A549 (cell line): ENCODE data around the gene CCNB2. TPM values are rescaled to one million over a fixed set of nuclear protein-coding genes. Genes with fewer than 3 reads are reported as not detected.

Source experiments
- ATAC-seq, 2 experiments: fragments of 200-7000 bp in 1 of 2; fragments of >200 bp in 1 of 2; cut with Nextera tagmentation in 1 of 2; cut with Tn5 transposase in 1 of 2; 3 replicates each; pipeline versions ENCODE4 v1.8.0 to v1.9.1; 2018 to 2020; ENCODE audit warnings: mild to moderate bottlenecking in 1 of 2, moderate library complexity in 1 of 2
- CTCF ChIA-PET: fragments of 300-600 bp; sonication (Branson Sonifier 250); formaldehyde crosslinking; extraction: SDS; loops from one replicate; lab custom pipeline; 2021; ENCODE audit warnings: antibody characterized with exemption, inconsistent platforms; lab: Yijun Ruan, JAX
- POLR2A ChIA-PET: fragments of 350-600 bp; formaldehyde crosslinking; extraction: SDS; loops from one replicate; lab custom pipeline; 2021; ENCODE audit warnings: antibody characterized with exemption, inconsistent platforms; lab: Yijun Ruan, JAX
- DNase-seq, 2 experiments: peaks; one replicate each; pipeline versions ENCODE4 v3.0.0 to v3.0.0-alpha.2; 2011 to 2016; ENCODE audit warnings: low read depth in 1 of 2, low spot score in 1 of 2
- FAIRE-seq: peaks from 2 replicates; lab custom pipeline; 2011; peaks lifted over from hg19 to GRCh38; lab: Jason Lieb, UNC
- H3K27ac ChIP-seq, 2 experiments: fragments of >200 bp; sonication (Bioruptor Twin); formaldehyde crosslinking; 3 replicates each; pipeline ENCODE4 v1.5.1; 2016 to 2017
- H3K4me1 ChIP-seq: fragments of >200 bp; sonication (Bioruptor Twin); formaldehyde crosslinking; 3 replicates; pipeline ENCODE4 v1.6.1; 2016
- H3K4me2 ChIP-seq: fragments of >200 bp; sonication (Bioruptor Twin); formaldehyde crosslinking; 3 replicates; pipeline ENCODE4 v1.6.1; 2016
- H3K4me3 ChIP-seq: fragments of >200 bp; sonication (Bioruptor Twin); formaldehyde crosslinking; 3 replicates; pipeline ENCODE4 v1.5.1; 2016
- H3K9me3 ChIP-seq: fragments of >200 bp; sonication (Bioruptor Twin); formaldehyde crosslinking; 3 replicates; pipeline ENCODE4 v1.6.1; 2016
- CBX2 ChIP-seq: fragments of 200-600 bp; sonication (generic); IDR thresholded peaks from 2 replicates; pipeline ENCODE4 v1.6.1; 2016; ENCODE audit warnings: low read depth, mild to moderate bottlenecking, borderline replicate concordance
- CBX8 ChIP-seq: fragments of 200-600 bp; sonication (generic); IDR thresholded peaks from 2 replicates; pipeline ENCODE4 v1.6.1; 2016
- CHD2 ChIP-seq: fragments of 150-350 bp; IDR thresholded peaks from 2 replicates; pipeline ENCODE4 v1.6.1; 2014; ENCODE audit warnings: low read length; ENCODE audit not compliant: partially characterized antibody
- CHD4 ChIP-seq: fragments of 200-600 bp; sonication (generic); IDR thresholded peaks from 2 replicates; pipeline ENCODE4 v1.6.1; 2016; ENCODE audit warnings: antibody characterized with exemption, mild to moderate bottlenecking, borderline replicate concordance
- EHMT2 ChIP-seq: fragments of 200-600 bp; sonication (generic); IDR thresholded peaks from 2 replicates; pipeline ENCODE4 v1.6.1; 2016; ENCODE audit warnings: antibody characterized with exemption, low read depth, mild to moderate bottlenecking, moderate library complexity
- EP300 ChIP-seq, 2 experiments: fragments of >200 bp; sonication (Bioruptor Twin); formaldehyde crosslinking; IDR thresholded peaks; 2 replicates in 1 of 2; 3 replicates in 1 of 2; pipeline ENCODE4 v1.6.1; 2016 to 2017
- ESRRA ChIP-seq: fragments of 150-350 bp; IDR thresholded peaks from 2 replicates; pipeline ENCODE4 v1.6.1; 2014; ENCODE audit warnings: mild to moderate bottlenecking, low read length, borderline replicate concordance
- GATA3 ChIP-seq: IDR thresholded peaks from 2 replicates; pipeline ENCODE4 v1.6.1; 2012; ENCODE audit warnings: borderline replicate concordance
- HOXB5 ChIP-seq: fragments of 250-450 bp; sonication (Bioruptor Pico); IDR thresholded peaks from 2 replicates; pipeline ENCODE4 v1.5.0; 2020; ENCODE audit warnings: mild to moderate bottlenecking, moderate library complexity
- KDM5A ChIP-seq: fragments of 200-600 bp; sonication (generic); IDR thresholded peaks from 2 replicates; pipeline ENCODE4 v1.6.1; 2016; ENCODE audit warnings: antibody characterized with exemption, mild to moderate bottlenecking
- NFE2L2 ChIP-seq: fragments of 150-350 bp; conservative IDR thresholded peaks from 2 replicates; pipeline ENCODE4 v1.6.1; 2014; ENCODE audit warnings: low read length
- PHF8 ChIP-seq: fragments of 200-600 bp; sonication (generic); IDR thresholded peaks from 2 replicates; pipeline ENCODE4 v1.6.1; 2016; ENCODE audit warnings: low read depth, mild to moderate bottlenecking, antibody characterized with exemption, moderate library complexity, borderline replicate concordance
- POLR2AphosphoS2 ChIP-seq: conservative IDR thresholded peaks from 2 replicates; pipeline ENCODE4 v1.6.1; 2012; ENCODE audit warnings: low read length, improper control_type of control experiment, inconsistent platforms
- RARB ChIP-seq: fragments of 250-450 bp; sonication (Bioruptor Pico); IDR thresholded peaks from 2 replicates; pipeline ENCODE4 v1.8.0; 2021; ENCODE audit warnings: mild to moderate bottlenecking, moderate library complexity
- RFX5 ChIP-seq: fragments of 450-650 bp; IDR thresholded peaks from 2 replicates; pipeline ENCODE4 v1.7.1; 2014; ENCODE audit warnings: antibody characterized with exemption, mild to moderate bottlenecking, moderate library complexity
- RNF2 ChIP-seq: fragments of 200-600 bp; sonication (generic); IDR thresholded peaks from 2 replicates; pipeline ENCODE4 v1.6.1; 2016; ENCODE audit warnings: low read depth, mild to moderate bottlenecking, antibody characterized with exemption, moderate library complexity, borderline replicate concordance
- SREBF2 ChIP-seq: fragments of 450-650 bp; IDR thresholded peaks from 2 replicates; pipeline ENCODE4 v1.6.1; 2014; ENCODE audit warnings: mild to moderate bottlenecking, moderate library complexity
- TP53 ChIP-seq: fragments of 250-450 bp; sonication (Bioruptor Pico); IDR thresholded peaks from 2 replicates; pipeline ENCODE4 v1.5.0; 2021; ENCODE audit warnings: mild to moderate bottlenecking, moderate library complexity
- ZC3H11A ChIP-seq: fragments of 450-650 bp; IDR thresholded peaks from 2 replicates; pipeline ENCODE4 v1.6.1; 2014; ENCODE audit warnings: antibody characterized with exemption, mild to moderate bottlenecking
- ZFP36 ChIP-seq: fragments of 450-650 bp; IDR thresholded peaks from 2 replicates; pipeline ENCODE4 v1.6.1; 2014; ENCODE audit warnings: borderline replicate concordance; ENCODE audit not compliant: partially characterized antibody
- ZSCAN20 ChIP-seq: fragments of 250-450 bp; sonication (Bioruptor Pico); IDR thresholded peaks from 2 replicates; pipeline ENCODE4 v1.8.0; 2022; ENCODE audit warnings: mild to moderate bottlenecking, moderate library complexity
- WGBS: methylation state at CpG from one replicate; pipeline ENCODE4 v1.1.6; 2017; ENCODE audit errors: missing lambda C conversion rate; 5-methylcytosine and 5-hydroxymethylcytosine counted together
- polyA plus RNA-seq, 4 experiments: library from polyadenylated mRNA; depleted of rRNA in 3 of 4; stranded (reverse); fragments of >200 nt; fragmentation: RNase III in 1 of 4; extraction: RNeasy Plus Mini Kit Qiagen cat#74134 plus additional on column Dnase treatment in 1 of 4; gene quantifications; 2 replicates in 3 of 4; 3 replicates in 1 of 4; pipeline ENCODE4 v1.2.3, GENCODE V29; 2011 to 2017
- TF ChIP-seq, protein P1 (sequence below): fragments of 250-450 bp; sonication (Bioruptor Pico); IDR thresholded peaks from 2 replicates; pipeline ENCODE4 v1.5.0; 2020; ENCODE audit warnings: low read depth, mild to moderate bottlenecking, moderate library complexity
- TF ChIP-seq, protein P2 (sequence below): fragments of 150-350 bp; IDR thresholded peaks from 2 replicates; pipeline ENCODE4 v1.6.1; 2014; ENCODE audit warnings: low read depth, mild to moderate bottlenecking, low read length
- TF ChIP-seq, protein P3 (sequence below): IDR thresholded peaks from 2 replicates; pipeline ENCODE4 v1.6.1; 2012
- TF ChIP-seq, protein P4 (sequence below): fragments of 250-450 bp; sonication (Bioruptor Pico); IDR thresholded peaks from 2 replicates; pipeline ENCODE4 v1.5.0; 2021; ENCODE audit warnings: mild to moderate bottlenecking, moderate library complexity, borderline replicate concordance
- TF ChIP-seq, protein P5 (sequence below): fragments of 200-600 bp; sonication (generic); IDR thresholded peaks from 2 replicates; pipeline ENCODE4 v1.6.1; 2016; ENCODE audit warnings: antibody characterized with exemption, mild to moderate bottlenecking, moderate library complexity
- TF ChIP-seq, protein P6 (sequence below): fragments of >200 bp; sonication (Bioruptor Twin); formaldehyde crosslinking; IDR thresholded peaks from 2 replicates; pipeline ENCODE4 v1.6.1; 2016

The CCNB2 gene
- polyA plus RNA-seq, 2 of the 4 experiments (the other 2 are of a cell fraction), result 91.1 to 144 TPM

DNA sequence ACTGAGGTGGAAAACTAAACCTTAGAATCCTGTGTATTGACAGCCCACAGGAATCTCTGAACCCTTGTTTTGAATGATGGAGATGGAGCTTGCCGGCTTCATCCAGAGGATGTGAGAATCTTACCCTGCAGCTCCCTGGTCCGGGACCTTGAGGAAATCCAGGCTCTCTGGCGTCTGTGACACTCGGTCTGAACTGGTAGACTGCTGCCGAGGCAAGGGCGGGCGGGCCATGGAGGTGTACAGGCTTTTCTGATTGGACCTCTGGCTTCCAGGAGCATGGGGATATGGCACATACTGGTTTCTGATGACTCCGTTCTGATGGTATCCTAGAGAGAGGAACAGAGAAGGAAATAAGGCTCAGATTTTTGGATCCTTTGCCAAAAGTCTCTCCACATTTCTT is 48.5 kb downstream of the CCNB2 start:
- ATAC-seq (no peak), DNase-seq (no peak), FAIRE-seq (no peak)
- no peak overlapping the region for H3K4me2 ChIP-seq
- H3K4me3 ChIP-seq, result no peak overlapping the region
- WGBS, result 95% methylated on average over 8 of the region's 8 CpGs
- H3K27ac ChIP-seq, result no peak overlapping the region
- CTCF ChIA-PET, result interaction anchor here (0.9 to 2.2 kb wide), 8 partner anchors 13 to 375 kb away, joined by 3 to 8 read pairs (median 4); no protein-coding TSS in a partner anchor
- no peaks in the 10 kb centered on the region for H3K9me3 ChIP-seq
- H3K4me1 ChIP-seq, result peaks cover 10% of the 10 kb centered on the region; the same call in 1 of the 3 replicates
- POLR2A ChIA-PET, result no interaction called here
- TF ChIP-seq CHD4 (no peak), TP53 (CRISPR knock-in tag) (no peak), PHF8 (no peak), CBX2 (no peak), SREBF2 (no peak), GATA3 (no peak), ZC3H11A (no peak), HOXB5 (CRISPR knock-in tag) (no peak), ZSCAN20 (CRISPR knock-in tag) (no peak), RARB (no peak), ZFP36 (no peak), RNF2 (no peak), NFE2L2 (no peak)
- TF ChIP-seq, protein P1, sequence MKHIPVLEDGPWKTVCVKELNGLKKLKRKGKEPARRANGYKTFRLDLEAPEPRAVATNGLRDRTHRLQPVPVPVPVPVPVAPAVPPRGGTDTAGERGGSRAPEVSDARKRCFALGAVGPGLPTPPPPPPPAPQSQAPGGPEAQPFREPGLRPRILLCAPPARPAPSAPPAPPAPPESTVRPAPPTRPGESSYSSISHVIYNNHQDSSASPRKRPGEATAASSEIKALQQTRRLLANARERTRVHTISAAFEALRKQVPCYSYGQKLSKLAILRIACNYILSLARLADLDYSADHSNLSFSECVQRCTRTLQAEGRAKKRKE, result no peak
- TF ChIP-seq, protein P2, sequence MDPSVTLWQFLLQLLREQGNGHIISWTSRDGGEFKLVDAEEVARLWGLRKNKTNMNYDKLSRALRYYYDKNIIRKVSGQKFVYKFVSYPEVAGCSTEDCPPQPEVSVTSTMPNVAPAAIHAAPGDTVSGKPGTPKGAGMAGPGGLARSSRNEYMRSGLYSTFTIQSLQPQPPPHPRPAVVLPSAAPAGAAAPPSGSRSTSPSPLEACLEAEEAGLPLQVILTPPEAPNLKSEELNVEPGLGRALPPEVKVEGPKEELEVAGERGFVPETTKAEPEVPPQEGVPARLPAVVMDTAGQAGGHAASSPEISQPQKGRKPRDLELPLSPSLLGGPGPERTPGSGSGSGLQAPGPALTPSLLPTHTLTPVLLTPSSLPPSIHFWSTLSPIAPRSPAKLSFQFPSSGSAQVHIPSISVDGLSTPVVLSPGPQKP, result no peak
- TF ChIP-seq, protein P3, sequence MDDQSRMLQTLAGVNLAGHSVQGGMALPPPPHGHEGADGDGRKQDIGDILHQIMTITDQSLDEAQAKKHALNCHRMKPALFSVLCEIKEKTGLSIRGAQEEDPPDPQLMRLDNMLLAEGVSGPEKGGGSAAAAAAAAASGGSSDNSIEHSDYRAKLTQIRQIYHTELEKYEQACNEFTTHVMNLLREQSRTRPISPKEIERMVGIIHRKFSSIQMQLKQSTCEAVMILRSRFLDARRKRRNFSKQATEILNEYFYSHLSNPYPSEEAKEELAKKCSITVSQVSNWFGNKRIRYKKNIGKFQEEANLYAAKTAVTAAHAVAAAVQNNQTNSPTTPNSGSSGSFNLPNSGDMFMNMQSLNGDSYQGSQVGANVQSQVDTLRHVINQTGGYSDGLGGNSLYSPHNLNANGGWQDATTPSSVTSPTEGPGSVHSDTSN, result no peak
- TF ChIP-seq, protein P4, sequence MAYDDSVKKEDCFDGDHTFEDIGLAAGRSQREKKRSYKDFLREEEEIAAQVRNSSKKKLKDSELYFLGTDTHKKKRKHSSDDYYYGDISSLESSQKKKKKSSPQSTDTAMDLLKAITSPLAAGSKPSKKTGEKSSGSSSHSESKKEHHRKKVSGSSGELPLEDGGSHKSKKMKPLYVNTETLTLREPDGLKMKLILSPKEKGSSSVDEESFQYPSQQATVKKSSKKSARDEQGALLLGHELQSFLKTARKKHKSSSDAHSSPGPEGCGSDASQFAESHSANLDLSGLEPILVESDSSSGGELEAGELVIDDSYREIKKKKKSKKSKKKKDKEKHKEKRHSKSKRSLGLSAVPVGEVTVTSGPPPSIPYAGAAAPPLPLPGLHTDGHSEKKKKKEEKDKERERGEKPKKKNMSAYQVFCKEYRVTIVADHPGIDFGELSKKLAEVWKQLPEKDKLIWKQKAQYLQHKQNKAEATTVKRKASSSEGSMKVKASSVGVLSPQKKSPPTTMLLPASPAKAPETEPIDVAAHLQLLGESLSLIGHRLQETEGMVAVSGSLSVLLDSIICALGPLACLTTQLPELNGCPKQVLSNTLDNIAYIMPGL (CRISPR knock-in tag), result no peak

DNA sequence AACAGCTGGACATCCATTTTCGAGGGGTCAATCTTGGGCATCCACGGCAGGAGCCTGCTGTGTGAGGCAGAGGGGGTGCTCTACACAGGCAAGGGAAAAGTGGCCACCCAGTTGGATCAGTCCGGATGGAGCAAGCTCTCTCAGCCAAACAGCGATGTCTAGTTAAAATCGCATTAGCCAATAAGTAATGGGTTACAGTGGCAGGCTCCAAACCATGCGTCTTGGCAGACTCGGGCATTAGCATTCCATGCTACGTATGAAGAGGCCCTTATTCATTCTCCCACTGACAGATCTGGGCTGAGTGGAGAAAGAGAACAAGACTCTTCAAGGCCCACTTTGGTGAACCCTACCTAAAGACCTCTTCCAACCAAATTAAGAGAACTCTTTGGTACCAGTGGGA is 49.3 kb downstream of the CCNB2 start:
- POLR2A ChIA-PET, result no interaction called here
- TF ChIP-seq TP53 (CRISPR knock-in tag) (no peak), POLR2AphosphoS2 (no peak; the same call in 1 of the 2 replicates), HOXB5 (CRISPR knock-in tag) (no peak), EHMT2 (no peak), EP300 (IDR thresholded peaks at IDR 0.05) (no peak), CHD2 (no peak), ESRRA (no peak), RFX5 (no peak), ZC3H11A (no peak), RARB (no peak), CBX8 (no peak), GATA3 (no peak), ZSCAN20 (CRISPR knock-in tag) (no peak), KDM5A (no peak)
- TF ChIP-seq, protein P5, sequence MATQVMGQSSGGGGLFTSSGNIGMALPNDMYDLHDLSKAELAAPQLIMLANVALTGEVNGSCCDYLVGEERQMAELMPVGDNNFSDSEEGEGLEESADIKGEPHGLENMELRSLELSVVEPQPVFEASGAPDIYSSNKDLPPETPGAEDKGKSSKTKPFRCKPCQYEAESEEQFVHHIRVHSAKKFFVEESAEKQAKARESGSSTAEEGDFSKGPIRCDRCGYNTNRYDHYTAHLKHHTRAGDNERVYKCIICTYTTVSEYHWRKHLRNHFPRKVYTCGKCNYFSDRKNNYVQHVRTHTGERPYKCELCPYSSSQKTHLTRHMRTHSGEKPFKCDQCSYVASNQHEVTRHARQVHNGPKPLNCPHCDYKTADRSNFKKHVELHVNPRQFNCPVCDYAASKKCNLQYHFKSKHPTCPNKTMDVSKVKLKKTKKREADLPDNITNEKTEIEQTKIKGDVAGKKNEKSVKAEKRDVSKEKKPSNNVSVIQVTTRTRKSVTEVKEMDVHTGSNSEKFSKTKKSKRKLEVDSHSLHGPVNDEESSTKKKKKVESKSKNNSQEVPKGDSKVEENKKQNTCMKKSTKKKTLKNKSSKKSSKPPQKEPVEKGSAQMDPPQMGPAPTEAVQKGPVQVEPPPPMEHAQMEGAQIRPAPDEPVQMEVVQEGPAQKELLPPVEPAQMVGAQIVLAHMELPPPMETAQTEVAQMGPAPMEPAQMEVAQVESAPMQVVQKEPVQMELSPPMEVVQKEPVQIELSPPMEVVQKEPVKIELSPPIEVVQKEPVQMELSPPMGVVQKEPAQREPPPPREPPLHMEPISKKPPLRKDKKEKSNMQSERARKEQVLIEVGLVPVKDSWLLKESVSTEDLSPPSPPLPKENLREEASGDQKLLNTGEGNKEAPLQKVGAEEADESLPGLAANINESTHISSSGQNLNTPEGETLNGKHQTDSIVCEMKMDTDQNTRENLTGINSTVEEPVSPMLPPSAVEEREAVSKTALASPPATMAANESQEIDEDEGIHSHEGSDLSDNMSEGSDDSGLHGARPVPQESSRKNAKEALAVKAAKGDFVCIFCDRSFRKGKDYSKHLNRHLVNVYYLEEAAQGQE, result no peak
- TF ChIP-seq, protein P2, result no peak
- TF ChIP-seq, protein P6, sequence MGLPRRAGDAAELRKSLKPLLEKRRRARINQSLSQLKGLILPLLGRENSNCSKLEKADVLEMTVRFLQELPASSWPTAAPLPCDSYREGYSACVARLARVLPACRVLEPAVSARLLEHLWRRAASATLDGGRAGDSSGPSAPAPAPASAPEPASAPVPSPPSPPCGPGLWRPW, result no peak

More for the DNA sequence above, 49.3 kb downstream of the CCNB2 start:
- H3K4me3 ChIP-seq, result no peak overlapping the region
- no peak overlapping the region for H3K4me2 ChIP-seq
- H3K4me1 ChIP-seq, result peaks cover 7% of the 10 kb centered on the region; the same call in 1 of the 3 replicates
- no peak overlapping the region for H3K27ac ChIP-seq
- no peaks in the 10 kb centered on the region for H3K9me3 ChIP-seq
- CTCF ChIA-PET, result interaction anchor here (0.9 to 2.0 kb wide), 5 partner anchors 16 to 347 kb away, joined by 3 to 8 read pairs (median 3); no protein-coding TSS in a partner anchor
- DNase-seq, result no peak
- 86% methylated on average over 8 of the region's 8 CpGs for WGBS
- ATAC-seq, result no peak
- FAIRE-seq, result no peak
